BLaER1 (cell line): Measurements from ENCODE around the gene AMDHD2.
A peak's percentile ranks its signal among the peaks of the same experiment; 100 is the strongest.
"Not testable (repeated sequence)": the region's sequence is repeated elsewhere in the genome, so short reads cannot be mapped to it uniquely, and the experiment has no call there.

Experiments used
- H3K27ac ChIP-seq: shearing (Covaris generic); formaldehyde crosslinking; 2 replicates; pipeline ENCODE4 v1.8.1; 2022
- H3K27me3 ChIP-seq: shearing (Covaris generic); formaldehyde crosslinking; 2 replicates; pipeline ENCODE4 v1.8.1; 2022
- H3K36me3 ChIP-seq: shearing (Covaris generic); formaldehyde crosslinking; 2 replicates; pipeline ENCODE4 v1.8.1; 2022
- H3K4me1 ChIP-seq: shearing (Covaris generic); formaldehyde crosslinking; 2 replicates; pipeline ENCODE4 v1.8.1; 2022
- H3K4me2 ChIP-seq: shearing (Covaris generic); formaldehyde crosslinking; 2 replicates; pipeline ENCODE4 v1.8.1; 2022
- H3K4me3 ChIP-seq: shearing (Covaris generic); formaldehyde crosslinking; 2 replicates; pipeline ENCODE4 v1.8.1; 2022
- H3K9ac ChIP-seq: shearing (Covaris generic); formaldehyde crosslinking; 2 replicates; pipeline ENCODE4 v1.8.1; 2022
- H3K9me3 ChIP-seq: shearing (Covaris generic); formaldehyde crosslinking; 2 replicates; pipeline ENCODE4 v1.8.1; 2022
- H4K20me1 ChIP-seq: shearing (Covaris generic); formaldehyde crosslinking; 2 replicates; pipeline ENCODE4 v1.8.1; 2022
- Cebpa-rat ChIP-seq: shearing (Covaris generic); IDR thresholded peaks from 2 replicates; pipeline ENCODE4 v1.8.1; 2022

The AMDHD2 gene

GRCh38 chr16:2474877-2475412, 45.2 kb upstream of the AMDHD2 start, which contains the start of gene TBC1D24:
TBC1D24 (plus strand) TSS chr16:2475127; CDS start chr16:2496149, 21,022 bp downstream.
- Histone ChIP-seq H3K27ac (peak within 1 kb of the TSS; percentile 99), H3K9me3 (no peaks in the 10 kb centered on the region), H3K4me1 (peaks cover 63% of the 10 kb centered on the region), H4K20me1 (peaks cover 60% of the 10 kb centered on the region), H3K9ac (peak within 1 kb of the TSS; percentile 98), H3K4me3 (peak within 1 kb of the TSS; percentile 98), H3K4me2 (peak within 1 kb of the TSS; percentile 99), H3K27me3 (no peaks in the 10 kb centered on the region), H3K36me3 (peaks cover 23% of the 10 kb centered on the region)
- TF ChIP-seq Cebpa-rat: no peak

DNA sequence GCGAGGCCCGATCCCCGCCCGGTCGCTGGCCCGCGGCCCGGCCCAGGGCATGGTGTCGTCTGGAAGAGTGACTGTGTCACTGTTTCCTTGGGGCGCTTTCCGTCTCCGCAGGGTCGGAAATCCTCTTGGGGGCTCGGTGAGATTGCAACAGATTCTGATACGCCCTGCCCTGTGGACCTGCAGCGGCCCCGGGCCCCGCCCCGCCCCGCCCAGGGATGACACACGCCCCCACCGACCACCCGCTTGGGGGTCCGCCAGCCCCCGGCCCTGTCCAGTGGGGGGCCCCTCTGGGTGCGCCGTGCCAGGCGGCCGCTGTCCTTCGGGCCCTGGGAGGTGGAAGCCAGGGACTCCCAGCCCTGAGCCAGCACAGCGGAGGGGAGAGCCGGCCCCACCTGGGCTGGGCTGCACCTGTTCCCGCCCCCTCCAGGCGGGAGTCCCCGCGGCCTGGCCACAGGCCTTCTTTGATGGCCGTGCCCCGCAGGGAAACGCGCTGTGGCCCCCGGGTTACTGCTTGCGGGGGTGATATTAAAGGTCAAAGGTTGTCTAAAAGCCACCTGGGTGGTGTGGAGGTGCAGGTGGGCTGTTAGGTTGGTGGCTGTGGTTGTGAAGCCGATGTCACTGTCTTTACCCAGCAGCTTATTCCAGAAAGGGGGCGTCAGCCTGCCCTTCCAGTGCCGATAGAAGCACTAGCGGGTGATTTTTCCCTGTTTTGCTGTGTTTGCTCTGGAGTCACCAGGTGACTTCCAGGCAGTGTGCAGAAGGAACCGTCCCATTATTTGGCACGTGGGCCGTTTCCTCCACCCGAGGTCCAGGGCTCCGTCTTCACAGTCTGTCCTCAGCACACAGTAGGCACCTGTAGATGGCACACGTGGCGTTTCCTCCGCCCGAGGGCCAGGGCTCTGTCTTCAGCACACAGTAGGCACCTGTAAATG, 44.5 kb upstream of the AMDHD2 start:
- Histone ChIP-seq H3K27ac (peak overlapping the region; percentile 99), H3K27me3 (no peaks in the 10 kb centered on the region), H3K4me2 (peak overlapping the region; percentile 99), H3K9me3 (no peaks in the 10 kb centered on the region), H3K9ac (peak overlapping the region; percentile 98), H3K4me3 (peak overlapping the region; percentile 98), H4K20me1 (peaks cover 67% of the 10 kb centered on the region), H3K36me3 (peaks cover 31% of the 10 kb centered on the region), H3K4me1 (peaks cover 63% of the 10 kb centered on the region)
- no peak for TF ChIP-seq Cebpa-rat

DNA sequence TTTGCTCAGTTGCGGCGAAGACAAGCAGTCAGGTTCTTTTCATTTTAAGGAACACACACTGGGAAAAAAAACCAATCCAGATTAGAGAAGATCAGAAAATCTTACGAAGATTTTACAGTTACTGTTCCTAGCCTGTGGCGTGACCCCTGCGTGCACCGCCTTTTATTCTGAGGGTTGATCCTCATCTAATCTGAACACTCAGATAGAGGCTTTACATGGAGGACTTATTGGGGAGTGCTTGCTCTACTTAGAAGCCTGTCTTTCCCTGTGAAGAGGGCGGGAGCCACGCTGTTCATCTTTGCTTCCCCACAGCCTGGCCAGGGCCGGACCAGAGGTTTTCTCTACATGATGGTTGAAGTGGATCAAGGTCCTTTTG, 43.8 kb upstream of the AMDHD2 start:
- H3K4me1 ChIP-seq: peaks cover 65% of the 10 kb centered on the region
- no peaks in the 10 kb centered on the region for H3K27me3 ChIP-seq
- no peak overlapping the region for H3K27ac ChIP-seq
- peak overlapping the region; percentile 98 for H3K4me3 ChIP-seq
- peak overlapping the region; percentile 98 for H3K9ac ChIP-seq
- H4K20me1 ChIP-seq: peaks cover 74% of the 10 kb centered on the region
- TF ChIP-seq Cebpa-rat: no peak
- H3K4me2 ChIP-seq: peak overlapping the region; percentile 99
- H3K36me3 ChIP-seq: peaks cover 37% of the 10 kb centered on the region
- H3K9me3 ChIP-seq: no peaks in the 10 kb centered on the region

GRCh38 chr16:2476741-2477140, 43.4 kb upstream of the AMDHD2 start:
- Histone ChIP-seq H3K4me1 (peaks cover 65% of the 10 kb centered on the region), H3K27me3 (no peaks in the 10 kb centered on the region), H3K9me3 (no peaks in the 10 kb centered on the region), H3K9ac (no peak overlapping the region; the same call in 1 of the 2 replicates), H3K27ac (no peak overlapping the region), H3K4me3 (peak overlapping the region; percentile 98; the same call in 1 of the 2 replicates), H3K4me2 (peak overlapping the region; percentile 99), H3K36me3 (peaks cover 41% of the 10 kb centered on the region), H4K20me1 (peaks cover 78% of the 10 kb centered on the region)
- TF ChIP-seq Cebpa-rat: no peak

GRCh38 chr16:2477327-2477726, 42.8 kb upstream of the AMDHD2 start:
- Histone ChIP-seq H3K9me3 (no peaks in the 10 kb centered on the region), H4K20me1 (peaks cover 80% of the 10 kb centered on the region), H3K27me3 (no peaks in the 10 kb centered on the region), H3K4me3 (no peak overlapping the region), H3K27ac (no peak overlapping the region), H3K9ac (0 out of 2 replicates have a peak overlapping the region, but pooled peaks have one; percentile 29), H3K4me2 (peak overlapping the region; percentile 99; the same call in 1 of the 2 replicates), H3K36me3 (peaks cover 42% of the 10 kb centered on the region), H3K4me1 (peaks cover 65% of the 10 kb centered on the region)
- TF ChIP-seq Cebpa-rat: no peak

DNA sequence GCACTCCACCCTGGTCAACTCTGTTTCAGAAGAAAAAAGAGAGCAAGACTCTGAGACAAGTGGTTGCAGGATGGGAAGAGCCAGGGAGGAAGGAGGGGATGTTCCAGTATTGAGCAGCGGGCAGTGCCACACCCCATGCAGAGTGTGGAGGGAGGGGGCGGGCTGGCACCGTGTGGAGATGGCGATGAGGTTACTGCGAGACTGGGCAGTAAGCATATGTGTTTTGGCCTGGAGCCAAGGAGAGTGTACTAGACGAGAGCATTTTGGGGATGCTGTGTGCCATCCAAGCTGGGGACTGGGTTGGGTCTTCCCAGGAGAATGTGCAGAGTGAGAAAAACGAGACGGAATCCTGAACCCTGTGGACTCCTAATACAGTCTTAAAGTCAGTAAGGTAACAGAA, 41.9 kb upstream of the AMDHD2 start:
- Histone ChIP-seq H3K4me3 (no peak overlapping the region), H3K9ac (peak overlapping the region; percentile 29; the same call in 1 of the 2 replicates), H3K27ac (no peak overlapping the region), H3K4me1 (peaks cover 65% of the 10 kb centered on the region), H3K4me2 (0 out of 2 replicates have a peak overlapping the region, but pooled peaks have one; percentile 99), H3K27me3 (no peaks in the 10 kb centered on the region), H4K20me1 (peaks cover 81% of the 10 kb centered on the region), H3K9me3 (no peaks in the 10 kb centered on the region), H3K36me3 (peaks cover 42% of the 10 kb centered on the region)
- no peak for TF ChIP-seq Cebpa-rat

GRCh38 chr16:2479996-2480395, 40.2 kb upstream of the AMDHD2 start:
- not testable (repeated sequence) for H3K9ac ChIP-seq, H3K27ac ChIP-seq, H3K4me2 ChIP-seq, H3K4me3 ChIP-seq, H3K27me3 ChIP-seq, H3K9me3 ChIP-seq
- Histone ChIP-seq H3K36me3 (peaks cover 48% of the 10 kb centered on the region), H4K20me1 (peaks cover 98% of the 10 kb centered on the region), H3K4me1 (peaks cover 79% of the 10 kb centered on the region)

DNA sequence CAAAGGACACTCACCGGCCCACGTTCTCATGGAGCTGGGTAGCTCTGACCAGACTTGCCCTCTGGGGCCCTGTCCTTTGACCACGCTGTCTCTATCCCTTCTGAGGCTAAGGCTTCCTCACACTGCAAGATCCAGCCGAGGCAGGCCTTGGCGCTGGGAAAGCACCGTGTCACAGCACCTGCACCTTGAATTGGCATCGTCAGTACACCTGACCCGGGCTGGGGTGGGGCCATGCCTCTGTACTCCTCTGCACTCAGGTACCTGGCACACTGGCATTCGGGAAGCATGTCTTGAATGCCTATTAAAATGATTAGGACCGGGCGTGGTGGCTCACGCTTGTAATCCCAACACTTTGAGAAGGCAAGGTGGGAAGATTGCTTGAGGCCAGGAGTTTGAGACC, 39.2 kb upstream of the AMDHD2 start:
- H3K27ac ChIP-seq: no peak overlapping the region
- H3K9ac ChIP-seq: no peak overlapping the region
- H4K20me1 ChIP-seq: peaks cover 100% of the 10 kb centered on the region
- H3K9me3 ChIP-seq: no peaks in the 10 kb centered on the region
- peaks cover 56% of the 10 kb centered on the region for H3K36me3 ChIP-seq
- H3K4me1 ChIP-seq: peaks cover 84% of the 10 kb centered on the region
- no peaks in the 10 kb centered on the region for H3K27me3 ChIP-seq
- H3K4me2 ChIP-seq: no peak overlapping the region
- no peak overlapping the region for H3K4me3 ChIP-seq
- TF ChIP-seq Cebpa-rat: no peak

DNA sequence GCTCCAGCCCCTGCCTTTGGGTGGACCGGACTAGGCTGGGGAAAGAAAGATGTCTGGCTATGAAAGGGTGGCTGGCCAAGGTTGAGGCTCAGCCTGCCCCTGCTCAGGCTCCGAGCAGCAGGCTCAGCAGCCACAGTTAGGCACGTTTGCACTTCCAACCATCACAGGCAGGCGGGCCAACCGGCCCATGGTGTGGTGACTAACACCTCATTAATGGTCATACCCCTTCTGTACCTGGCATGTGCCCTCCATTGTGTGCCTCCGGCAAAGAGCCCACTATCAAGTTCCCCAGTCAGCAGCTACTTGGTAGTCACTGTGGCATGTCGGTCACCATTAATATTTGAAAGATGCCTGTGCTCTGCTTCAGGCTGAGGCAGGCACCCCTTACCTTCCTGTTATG, 38.5 kb upstream of the AMDHD2 start:
- no peak for TF ChIP-seq Cebpa-rat
- peaks cover 84% of the 10 kb centered on the region for H3K4me1 ChIP-seq
- peaks cover 100% of the 10 kb centered on the region for H4K20me1 ChIP-seq
- H3K4me2 ChIP-seq: peak overlapping the region; percentile 83; the same call in 1 of the 2 replicates
- H3K36me3 ChIP-seq: peaks cover 56% of the 10 kb centered on the region
- peak overlapping the region; percentile 66; the same call in 1 of the 2 replicates for H3K9ac ChIP-seq
- H3K9me3 ChIP-seq: no peaks in the 10 kb centered on the region
- H3K27me3 ChIP-seq: no peaks in the 10 kb centered on the region
- no peak overlapping the region for H3K4me3 ChIP-seq
- H3K27ac ChIP-seq: peak overlapping the region; percentile 67; the same call in 1 of the 2 replicates

DNA sequence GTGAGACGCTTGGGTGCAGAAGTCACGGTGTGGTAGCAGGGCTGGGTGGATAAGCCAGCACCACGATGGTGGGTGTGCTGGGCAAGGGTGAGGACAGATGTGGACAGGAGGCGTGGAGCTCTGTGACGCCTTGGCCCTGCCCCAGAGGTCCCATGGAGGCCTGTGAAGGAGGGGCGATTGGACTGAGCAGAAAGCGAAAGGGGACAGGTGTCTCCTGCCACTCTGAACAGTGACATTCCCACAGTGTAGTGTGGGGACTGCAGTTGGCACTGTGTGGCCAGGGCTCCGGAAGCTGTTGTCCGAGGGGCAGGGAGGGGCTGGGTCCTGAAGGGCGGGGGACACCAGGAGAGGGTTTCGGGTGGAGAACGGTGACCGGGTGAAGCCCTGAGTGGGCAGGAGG, 37.9 kb upstream of the AMDHD2 start:
- Histone ChIP-seq H3K4me1 (peaks cover 84% of the 10 kb centered on the region), H3K9ac (peak overlapping the region; percentile 66), H3K9me3 (no peaks in the 10 kb centered on the region), H3K27me3 (no peaks in the 10 kb centered on the region), H3K36me3 (peaks cover 56% of the 10 kb centered on the region), H4K20me1 (peaks cover 100% of the 10 kb centered on the region), H3K27ac (peak overlapping the region; percentile 67), H3K4me3 (no peak overlapping the region; the same call in 1 of the 2 replicates), H3K4me2 (peak overlapping the region; percentile 83)
- TF ChIP-seq Cebpa-rat: no peak
